Measurements from ENCODE around the gene L3MBTL1. TPM values are rescaled to one million over a fixed set of nuclear protein-coding genes. Genes with fewer than 3 reads are reported as not detected.

Gene L3MBTL1
- polyA plus RNA-seq, 1 donor (not counting 4 experiments of a cell fraction or from before 2014, with no cell fraction given) = 5.0 TPM

GRCh38 chr20:43525021-43525420, 17.5 kb downstream of the L3MBTL1 start:
- no peak overlapping the region for H3K27ac ChIP-seq (ENCODE audit: control insufficient read depth, insufficient read depth, low read length)
- H3K4me3 ChIP-seq (ENCODE audit: control insufficient read depth in 2 of 3, extremely low read depth in 1 of 3, insufficient read depth in 2 of 3, low read depth in 1 of 3, low read length in 3 of 3) = no peak overlapping the region
- DNase-seq (ENCODE audit: low read depth, low spot score) = no peak
- H3K4me1 ChIP-seq (ENCODE audit: control insufficient read depth, extremely low read depth, insufficient read depth, low read length) = no peaks in the 10 kb centered on the region
- H3K9ac ChIP-seq (ENCODE audit: control insufficient read depth, extremely low read depth, insufficient read depth, low read length) = no peak overlapping the region
- H3K27me3 ChIP-seq (ENCODE audit: control insufficient read depth, extremely low read depth, insufficient read depth, low read length) = no peaks in the 10 kb centered on the region
- no peak overlapping the region for H3K4me2 ChIP-seq (ENCODE audit: control insufficient read depth, extremely low read depth, insufficient read depth, low read depth, low read length)
- H3K36me3 ChIP-seq (ENCODE audit: control insufficient read depth in 2 of 2, extremely low read depth in 1 of 2, insufficient read depth in 2 of 2, low read length in 2 of 2) = no peaks in the 10 kb centered on the region
- no peaks in the 10 kb centered on the region for H4K20me1 ChIP-seq (ENCODE audit: control insufficient read depth, extremely low read depth, insufficient read depth, low read length)
- no peaks in the 10 kb centered on the region for H3K79me2 ChIP-seq (ENCODE audit: control insufficient read depth, insufficient read depth, low read length)
- no peak overlapping the region for H2AFZ ChIP-seq (ENCODE audit: control insufficient read depth, low read length)
- FAIRE-seq = no peak
- H3K9me3 ChIP-seq (ENCODE audit: control insufficient read depth, low read depth, low read length) = no peaks in the 10 kb centered on the region
- dilution Hi-C loops (cut with MboI; ENCODE audit: extremely low pct_ligation_motif_present, low sequenced_read_pairs) = no loop called here
- TF ChIP-seq, protein P1, sequence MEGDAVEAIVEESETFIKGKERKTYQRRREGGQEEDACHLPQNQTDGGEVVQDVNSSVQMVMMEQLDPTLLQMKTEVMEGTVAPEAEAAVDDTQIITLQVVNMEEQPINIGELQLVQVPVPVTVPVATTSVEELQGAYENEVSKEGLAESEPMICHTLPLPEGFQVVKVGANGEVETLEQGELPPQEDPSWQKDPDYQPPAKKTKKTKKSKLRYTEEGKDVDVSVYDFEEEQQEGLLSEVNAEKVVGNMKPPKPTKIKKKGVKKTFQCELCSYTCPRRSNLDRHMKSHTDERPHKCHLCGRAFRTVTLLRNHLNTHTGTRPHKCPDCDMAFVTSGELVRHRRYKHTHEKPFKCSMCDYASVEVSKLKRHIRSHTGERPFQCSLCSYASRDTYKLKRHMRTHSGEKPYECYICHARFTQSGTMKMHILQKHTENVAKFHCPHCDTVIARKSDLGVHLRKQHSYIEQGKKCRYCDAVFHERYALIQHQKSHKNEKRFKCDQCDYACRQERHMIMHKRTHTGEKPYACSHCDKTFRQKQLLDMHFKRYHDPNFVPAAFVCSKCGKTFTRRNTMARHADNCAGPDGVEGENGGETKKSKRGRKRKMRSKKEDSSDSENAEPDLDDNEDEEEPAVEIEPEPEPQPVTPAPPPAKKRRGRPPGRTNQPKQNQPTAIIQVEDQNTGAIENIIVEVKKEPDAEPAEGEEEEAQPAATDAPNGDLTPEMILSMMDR (optimal IDR thresholded peaks at IDR 0.05 in 1 of 3, IDR thresholded peaks at IDR 0.05 in 1 of 3, conservative IDR thresholded peaks at IDR 0.05 in 1 of 3; ENCODE audit: extremely low read depth in 1 of 3, insufficient read depth in 2 of 3, low read length in 3 of 3) = no peak
- no peak for TF ChIP-seq EZH2 (IDR thresholded peaks at IDR 0.05; ENCODE audit: low read length)
- peaks cover 2% of the 10 kb centered on the region for H3K9me1 ChIP-seq (ENCODE audit: control insufficient read depth, extremely low read depth, insufficient read depth, low read length)

DNA sequence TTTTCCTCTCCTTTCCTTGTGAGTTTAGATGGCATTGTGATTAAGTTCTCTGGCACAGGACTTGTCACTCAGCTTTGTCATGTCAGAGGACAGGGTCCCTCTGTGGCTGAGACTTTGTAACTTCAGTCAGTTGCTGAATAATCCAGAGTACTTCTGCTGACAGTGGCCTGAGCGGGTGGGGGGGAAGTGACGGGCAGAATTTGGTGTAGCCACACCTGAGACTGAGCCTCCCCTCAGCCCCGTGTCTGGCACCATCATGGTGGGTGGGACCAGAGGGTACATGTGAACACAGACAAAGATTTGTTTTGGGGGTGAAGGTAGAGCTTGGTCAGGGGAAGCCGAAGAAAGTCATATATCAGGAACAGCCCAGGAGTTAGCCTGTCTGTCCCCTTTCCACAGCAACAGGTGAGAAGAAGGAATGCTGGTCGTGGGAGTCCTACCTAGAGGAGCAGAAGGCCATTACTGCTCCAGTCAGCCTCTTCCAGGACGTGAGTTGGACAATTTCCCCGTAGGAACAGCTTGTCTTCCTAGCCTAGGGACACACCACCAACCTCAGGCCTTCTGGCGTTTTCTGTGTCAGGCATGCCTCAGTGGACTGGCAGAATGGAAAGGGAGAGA, 20.9 kb downstream of the L3MBTL1 start:
- Histone ChIP-seq H3K9me3 (ENCODE audit: control insufficient read depth, low read depth, low read length) (no peaks in the 10 kb centered on the region), H3K9ac (ENCODE audit: control insufficient read depth, extremely low read depth, insufficient read depth, low read length) (no peak overlapping the region), H2AFZ (ENCODE audit: control insufficient read depth, low read length) (no peak overlapping the region), H3K27me3 (ENCODE audit: control insufficient read depth, extremely low read depth, insufficient read depth, low read length) (no peaks in the 10 kb centered on the region), H3K79me2 (ENCODE audit: control insufficient read depth, insufficient read depth, low read length) (no peaks in the 10 kb centered on the region), H3K4me2 (ENCODE audit: control insufficient read depth, extremely low read depth, insufficient read depth, low read depth, low read length) (no peak overlapping the region), H3K4me3 (ENCODE audit: control insufficient read depth in 2 of 3, extremely low read depth in 1 of 3, insufficient read depth in 2 of 3, low read depth in 1 of 3, low read length in 3 of 3) (no peak overlapping the region), H3K4me1 (ENCODE audit: control insufficient read depth, extremely low read depth, insufficient read depth, low read length) (no peaks in the 10 kb centered on the region), H3K27ac (ENCODE audit: control insufficient read depth, insufficient read depth, low read length) (no peak overlapping the region), H3K9me1 (ENCODE audit: control insufficient read depth, extremely low read depth, insufficient read depth, low read length) (peaks cover 2% of the 10 kb centered on the region), H3K36me3 (ENCODE audit: control insufficient read depth in 2 of 2, extremely low read depth in 1 of 2, insufficient read depth in 2 of 2, low read length in 2 of 2) (no peaks in the 10 kb centered on the region), H4K20me1 (ENCODE audit: control insufficient read depth, extremely low read depth, insufficient read depth, low read length) (no peaks in the 10 kb centered on the region)
- no peak for TF ChIP-seq EZH2 (IDR thresholded peaks at IDR 0.05; ENCODE audit: low read length)
- TF ChIP-seq, protein P1 (optimal IDR thresholded peaks at IDR 0.05 in 1 of 3, IDR thresholded peaks at IDR 0.05 in 1 of 3, conservative IDR thresholded peaks at IDR 0.05 in 1 of 3; ENCODE audit: extremely low read depth in 1 of 3, insufficient read depth in 2 of 3, low read length in 3 of 3) = no peak
- FAIRE-seq (no peak), DNase-seq (ENCODE audit: low read depth, low spot score) (no peak)
- dilution Hi-C loops (cut with MboI; ENCODE audit: extremely low pct_ligation_motif_present, low sequenced_read_pairs) = no loop called here

Measured in keratinocyte (primary cell).